ENCODE measurements around the gene GFPT2.

GFPT2 gene

DNA sequence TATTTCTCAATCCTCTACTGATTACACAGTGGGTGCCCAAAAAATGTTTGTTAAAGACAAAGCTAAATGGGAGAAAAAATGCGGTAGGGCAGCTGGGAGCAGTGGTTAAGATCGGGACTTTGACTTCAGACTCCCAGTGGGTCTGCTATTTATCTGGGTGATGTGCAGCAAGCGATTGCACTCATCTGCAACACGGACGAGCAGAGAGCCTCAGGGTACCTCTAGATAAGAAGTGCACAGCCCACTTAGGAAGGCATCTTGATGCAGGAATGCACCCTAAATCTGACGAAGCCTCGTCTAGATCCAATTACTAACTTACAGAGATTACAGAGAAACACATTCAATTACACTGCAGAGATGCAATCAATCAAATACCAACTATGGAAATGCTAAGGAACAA, 65.3 kb downstream of the GFPT2 start:
- in situ Hi-C loops (cut with MboI; ENCODE audit: low sequenced_read_pairs), result no loop called here

- in situ Hi-C loops (cut with MboI; ENCODE audit: low sequenced_read_pairs), result no loop called here
Measured at GRCh38 chr5:180287404-180287803, 65.7 kb downstream of the GFPT2 start.

DNA sequence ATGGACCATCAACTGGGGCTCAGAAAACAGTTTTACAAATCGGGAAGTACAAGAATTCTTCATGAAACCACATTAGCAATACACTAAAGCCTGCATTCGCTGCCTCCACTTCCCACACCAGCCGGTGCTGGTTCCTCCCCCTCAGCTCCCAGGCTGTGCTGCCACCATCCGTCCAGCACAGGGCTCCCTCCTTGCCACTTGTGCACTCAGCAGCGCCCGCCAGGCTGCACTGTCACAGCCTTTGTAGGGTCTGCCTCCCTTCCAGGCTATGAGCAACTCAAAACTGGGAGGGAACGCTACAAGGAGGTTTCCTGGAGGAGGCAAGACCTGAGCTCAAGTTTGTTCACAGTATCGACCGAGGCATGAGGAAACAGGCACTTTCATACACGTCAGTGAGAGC, 69.0 kb downstream of the GFPT2 start:
- in situ Hi-C loops (cut with MboI; ENCODE audit: low sequenced_read_pairs), result no loop called here

GRCh38 chr5:180283026-180283615, 70.0 kb downstream of the GFPT2 start:
- in situ Hi-C loops (cut with MboI; ENCODE audit: low sequenced_read_pairs), result no loop called here

DNA sequence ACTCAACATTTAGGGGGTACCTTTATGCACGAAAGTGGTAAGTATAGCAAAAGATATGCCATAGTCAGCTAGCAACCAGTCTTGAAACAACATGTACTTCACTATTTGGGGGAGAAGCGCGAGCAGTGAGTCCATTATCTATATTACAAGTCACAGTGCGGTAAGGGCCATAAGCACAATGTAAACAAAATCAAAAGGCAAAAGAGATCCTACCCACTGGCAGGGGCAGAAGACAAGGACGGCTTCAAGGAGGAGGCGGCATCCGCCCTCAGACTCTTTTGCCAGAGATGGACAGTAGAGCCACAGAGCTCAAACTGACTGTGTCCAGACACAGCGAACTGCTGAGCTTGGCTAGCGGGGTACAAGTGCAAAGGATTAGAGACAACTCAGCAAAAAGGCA, 70.9 kb downstream of the GFPT2 start:
- in situ Hi-C loops (cut with MboI; ENCODE audit: low sequenced_read_pairs), result no loop called here

- in situ Hi-C loops (cut with MboI; ENCODE audit: low sequenced_read_pairs), result no loop called here
Measured at GRCh38 chr5:180281706-180282105, 71.4 kb downstream of the GFPT2 start.

DNA sequence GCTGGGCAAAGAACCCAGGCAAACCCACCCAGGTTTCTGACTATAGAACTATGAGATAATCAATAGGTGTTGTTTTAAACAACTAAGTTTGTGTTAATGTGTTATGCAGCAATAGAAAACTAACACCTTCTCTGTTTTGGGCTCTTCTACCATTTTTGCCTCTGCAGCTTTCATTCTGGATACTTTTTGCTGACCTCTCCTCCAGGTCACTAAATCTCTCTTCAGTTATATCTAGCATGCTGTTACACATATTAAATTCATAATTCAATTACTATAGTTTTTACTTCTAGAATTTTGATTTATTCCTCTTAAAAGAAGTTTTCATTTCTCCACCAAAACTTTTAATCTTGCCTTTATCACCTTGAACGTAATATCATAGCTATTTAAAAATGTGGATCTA, 78.4 kb downstream of the GFPT2 start:
- in situ Hi-C loops (cut with MboI; ENCODE audit: low sequenced_read_pairs), result no loop called here

DNA sequence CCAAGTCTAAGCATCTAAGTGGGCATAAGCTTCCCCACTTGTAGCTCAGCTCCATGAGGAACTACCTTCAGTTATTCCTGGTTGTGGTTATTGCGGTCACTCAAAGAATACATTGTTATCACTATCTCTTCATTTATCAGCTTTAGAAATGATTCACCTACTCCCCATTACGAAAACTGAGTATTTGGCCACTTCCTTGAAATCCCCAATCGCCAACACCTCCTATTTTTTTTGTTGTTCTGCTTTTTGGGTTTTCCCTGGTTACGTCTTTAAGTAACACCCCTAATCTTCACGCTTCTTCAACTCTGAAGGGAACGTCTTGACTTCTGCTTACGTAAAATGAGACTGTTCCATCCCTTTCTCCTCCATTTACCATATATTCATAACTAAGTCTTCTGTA, 81.9 kb downstream of the GFPT2 start:
- in situ Hi-C loops (cut with MboI; ENCODE audit: low sequenced_read_pairs), result no loop called here

DNA sequence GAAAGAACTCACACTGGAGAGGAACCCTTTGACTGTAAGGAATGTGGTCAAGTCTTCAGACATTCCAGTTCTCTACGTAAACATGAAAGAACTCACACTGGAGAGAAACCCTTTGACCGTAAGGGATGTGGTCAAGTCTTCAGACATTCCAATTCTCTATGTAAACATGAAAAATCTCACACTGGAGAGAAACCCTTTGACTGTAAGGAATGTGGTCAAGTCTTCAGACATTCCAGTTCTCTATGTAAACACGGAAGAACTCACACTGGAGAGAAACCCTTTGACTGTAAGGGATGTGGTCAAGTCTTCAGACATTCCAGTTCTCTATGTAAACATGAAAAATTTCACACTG, 93.9 kb downstream of the GFPT2 start:
- in situ Hi-C loops (cut with MboI; ENCODE audit: low sequenced_read_pairs), result no loop called here

- in situ Hi-C loops (cut with MboI; ENCODE audit: low sequenced_read_pairs), result no loop called here
Measured at GRCh38 chr5:180253036-180253824, 99.9 kb downstream of the GFPT2 start.

- in situ Hi-C loops (cut with MboI; ENCODE audit: low sequenced_read_pairs), result no loop called here
Measured at GRCh38 chr5:180251887-180252286, 101.2 kb downstream of the GFPT2 start.

GRCh38 chr5:180251141-180251540, 102.0 kb downstream of the GFPT2 start:
- in situ Hi-C loops (cut with MboI; ENCODE audit: low sequenced_read_pairs), result no loop called here
